A549 (cell line): ENCODE results near the gene SMARCAL1. TPM values are rescaled to one million over a fixed set of nuclear protein-coding genes. Genes with fewer than 3 reads are reported as not detected.

Source experiments
- ATAC-seq, 2 experiments: fragments of 200-7000 bp in 1 of 2; fragments of >200 bp in 1 of 2; cut with Nextera tagmentation in 1 of 2; cut with Tn5 transposase in 1 of 2; 3 replicates each; pipeline versions ENCODE4 v1.8.0 to v1.9.1; 2018 to 2020; ENCODE audit warnings: mild to moderate bottlenecking in 1 of 2, moderate library complexity in 1 of 2
- CTCF ChIA-PET: fragments of 300-600 bp; sonication (Branson Sonifier 250); formaldehyde crosslinking; extraction: SDS; loops from one replicate; lab custom pipeline; 2021; ENCODE audit warnings: antibody characterized with exemption, inconsistent platforms; lab: Yijun Ruan, JAX
- POLR2A ChIA-PET: fragments of 350-600 bp; formaldehyde crosslinking; extraction: SDS; loops from one replicate; lab custom pipeline; 2021; ENCODE audit warnings: antibody characterized with exemption, inconsistent platforms; lab: Yijun Ruan, JAX
- DNase-seq, 2 experiments: peaks; one replicate each; pipeline versions ENCODE4 v3.0.0 to v3.0.0-alpha.2; 2011 to 2016; ENCODE audit warnings: low read depth in 1 of 2, low spot score in 1 of 2
- FAIRE-seq: peaks from 2 replicates; lab custom pipeline; 2011; peaks lifted over from hg19 to GRCh38; lab: Jason Lieb, UNC
- H3K27ac ChIP-seq, 2 experiments: fragments of >200 bp; sonication (Bioruptor Twin); formaldehyde crosslinking; 3 replicates each; pipeline ENCODE4 v1.5.1; 2016 to 2017
- H3K4me1 ChIP-seq: fragments of >200 bp; sonication (Bioruptor Twin); formaldehyde crosslinking; 3 replicates; pipeline ENCODE4 v1.6.1; 2016
- H3K4me2 ChIP-seq: fragments of >200 bp; sonication (Bioruptor Twin); formaldehyde crosslinking; 3 replicates; pipeline ENCODE4 v1.6.1; 2016
- H3K4me3 ChIP-seq: fragments of >200 bp; sonication (Bioruptor Twin); formaldehyde crosslinking; 3 replicates; pipeline ENCODE4 v1.5.1; 2016
- H3K9me3 ChIP-seq: fragments of >200 bp; sonication (Bioruptor Twin); formaldehyde crosslinking; 3 replicates; pipeline ENCODE4 v1.6.1; 2016
- EHF ChIP-seq: fragments of 250-450 bp; sonication (Bioruptor Pico); IDR thresholded peaks from 2 replicates; pipeline ENCODE4 v1.5.0; 2020; ENCODE audit warnings: mild to moderate bottlenecking
- EHMT2 ChIP-seq: fragments of 200-600 bp; sonication (generic); IDR thresholded peaks from 2 replicates; pipeline ENCODE4 v1.6.1; 2016; ENCODE audit warnings: antibody characterized with exemption, low read depth, mild to moderate bottlenecking, moderate library complexity
- FOSB ChIP-seq: fragments of 250-450 bp; sonication (Bioruptor Pico); IDR thresholded peaks from 2 replicates; pipeline ENCODE4 v1.5.0; 2020; ENCODE audit warnings: mild to moderate bottlenecking, moderate library complexity
- FOSL2 ChIP-seq, 2 experiments: fragments of 450-650 bp in 1 of 2; fragments of >200 bp in 1 of 2; sonication (Bioruptor Twin) in 1 of 2; formaldehyde crosslinking; IDR thresholded peaks; 2 replicates each; pipeline versions ENCODE4 v1.5.0 to v1.6.1; 2016 to 2020; ENCODE audit warnings: mild to moderate bottlenecking in 1 of 2, moderate library complexity in 1 of 2
- GATA3 ChIP-seq: IDR thresholded peaks from 2 replicates; pipeline ENCODE4 v1.6.1; 2012; ENCODE audit warnings: borderline replicate concordance
- HEYL ChIP-seq: fragments of 250-450 bp; sonication (Bioruptor Pico); IDR thresholded peaks from 2 replicates; pipeline ENCODE4 v1.8.0; 2021; ENCODE audit warnings: mild to moderate bottlenecking, moderate library complexity
- HOXB5 ChIP-seq: fragments of 250-450 bp; sonication (Bioruptor Pico); IDR thresholded peaks from 2 replicates; pipeline ENCODE4 v1.5.0; 2020; ENCODE audit warnings: mild to moderate bottlenecking, moderate library complexity
- JUN ChIP-seq, 2 experiments: fragments of >200 bp; sonication (Bioruptor Twin); formaldehyde crosslinking; IDR thresholded peaks; 2 replicates in 1 of 2; 3 replicates in 1 of 2; pipeline ENCODE4 v1.6.1; 2016 to 2017
- JUNB ChIP-seq: fragments of >200 bp; sonication (Bioruptor Twin); formaldehyde crosslinking; IDR thresholded peaks from 2 replicates; pipeline ENCODE4 v1.6.1; 2016
- KDM5A ChIP-seq: fragments of 200-600 bp; sonication (generic); IDR thresholded peaks from 2 replicates; pipeline ENCODE4 v1.6.1; 2016; ENCODE audit warnings: antibody characterized with exemption, mild to moderate bottlenecking
- NR3C1 ChIP-seq: fragments of >200 bp; sonication (Bioruptor Twin); formaldehyde crosslinking; IDR thresholded peaks from 3 replicates; pipeline ENCODE4 v1.6.1; 2017
- POLR2A ChIP-seq: IDR thresholded peaks from 2 replicates; pipeline ENCODE4 v1.6.1; 2012; ENCODE audit warnings: mild to moderate bottlenecking, low read length
- POLR2AphosphoS2 ChIP-seq: conservative IDR thresholded peaks from 2 replicates; pipeline ENCODE4 v1.6.1; 2012; ENCODE audit warnings: low read length, improper control_type of control experiment, inconsistent platforms
- RARB ChIP-seq: fragments of 250-450 bp; sonication (Bioruptor Pico); IDR thresholded peaks from 2 replicates; pipeline ENCODE4 v1.8.0; 2021; ENCODE audit warnings: mild to moderate bottlenecking, moderate library complexity
- RCOR1 ChIP-seq: fragments of 150-350 bp; IDR thresholded peaks from 2 replicates; pipeline ENCODE4 v1.6.1; 2014; ENCODE audit warnings: antibody characterized with exemption, low read length, low read depth
- RFX5 ChIP-seq: fragments of 450-650 bp; IDR thresholded peaks from 2 replicates; pipeline ENCODE4 v1.7.1; 2014; ENCODE audit warnings: antibody characterized with exemption, mild to moderate bottlenecking, moderate library complexity
- TFCP2L1 ChIP-seq: fragments of 250-450 bp; sonication (Bioruptor Pico); IDR thresholded peaks from 2 replicates; pipeline ENCODE4 v1.5.0; 2021; ENCODE audit warnings: mild to moderate bottlenecking
- TP53 ChIP-seq: fragments of 250-450 bp; sonication (Bioruptor Pico); IDR thresholded peaks from 2 replicates; pipeline ENCODE4 v1.5.0; 2021; ENCODE audit warnings: mild to moderate bottlenecking, moderate library complexity
- ZC3H11A ChIP-seq: fragments of 450-650 bp; IDR thresholded peaks from 2 replicates; pipeline ENCODE4 v1.6.1; 2014; ENCODE audit warnings: antibody characterized with exemption, mild to moderate bottlenecking
- WGBS: methylation state at CpG from one replicate; pipeline ENCODE4 v1.1.6; 2017; ENCODE audit errors: missing lambda C conversion rate; 5-methylcytosine and 5-hydroxymethylcytosine counted together
- polyA plus RNA-seq, 4 experiments: library from polyadenylated mRNA; depleted of rRNA in 3 of 4; stranded (reverse); fragments of >200 nt; fragmentation: RNase III in 1 of 4; extraction: RNeasy Plus Mini Kit Qiagen cat#74134 plus additional on column Dnase treatment in 1 of 4; gene quantifications; 2 replicates in 3 of 4; 3 replicates in 1 of 4; pipeline ENCODE4 v1.2.3, GENCODE V29; 2011 to 2017
- TF ChIP-seq, protein P1 (sequence below): fragments of 200-600 bp; sonication (generic); IDR thresholded peaks from 2 replicates; pipeline ENCODE4 v1.6.1; 2016; ENCODE audit warnings: antibody characterized with exemption, mild to moderate bottlenecking, moderate library complexity
- TF ChIP-seq, protein P2 (sequence below): IDR thresholded peaks from 2 replicates; pipeline ENCODE4 v1.6.1; 2012
- TF ChIP-seq, protein P3 (sequence below): fragments of 150-350 bp; IDR thresholded peaks from 2 replicates; pipeline ENCODE4 v1.6.1; 2014; ENCODE audit warnings: low read depth, mild to moderate bottlenecking, low read length
- TF ChIP-seq, protein P4 (sequence below): fragments of >200 bp; sonication (Bioruptor Twin); formaldehyde crosslinking; IDR thresholded peaks from 2 replicates; pipeline ENCODE4 v1.6.1; 2016
- TF ChIP-seq, protein P5 (sequence below): fragments of >200 bp; sonication (Bioruptor Twin); formaldehyde crosslinking; IDR thresholded peaks from 3 replicates; pipeline ENCODE4 v1.5.1; 2016
- TF ChIP-seq, protein P6 (sequence below): fragments of >200 bp; sonication (Bioruptor Twin); formaldehyde crosslinking; IDR thresholded peaks from 3 replicates; pipeline ENCODE4 v1.6.1; 2016
- TF ChIP-seq, protein P7 (sequence below): IDR thresholded peaks from 2 replicates; pipeline ENCODE4 v1.6.1; 2012; ENCODE audit warnings: low read depth, borderline replicate concordance

Gene SMARCAL1
- polyA plus RNA-seq, 2 of the 4 experiments (the other 2 are of a cell fraction) = 18.4 to 28.7 TPM

DNA sequence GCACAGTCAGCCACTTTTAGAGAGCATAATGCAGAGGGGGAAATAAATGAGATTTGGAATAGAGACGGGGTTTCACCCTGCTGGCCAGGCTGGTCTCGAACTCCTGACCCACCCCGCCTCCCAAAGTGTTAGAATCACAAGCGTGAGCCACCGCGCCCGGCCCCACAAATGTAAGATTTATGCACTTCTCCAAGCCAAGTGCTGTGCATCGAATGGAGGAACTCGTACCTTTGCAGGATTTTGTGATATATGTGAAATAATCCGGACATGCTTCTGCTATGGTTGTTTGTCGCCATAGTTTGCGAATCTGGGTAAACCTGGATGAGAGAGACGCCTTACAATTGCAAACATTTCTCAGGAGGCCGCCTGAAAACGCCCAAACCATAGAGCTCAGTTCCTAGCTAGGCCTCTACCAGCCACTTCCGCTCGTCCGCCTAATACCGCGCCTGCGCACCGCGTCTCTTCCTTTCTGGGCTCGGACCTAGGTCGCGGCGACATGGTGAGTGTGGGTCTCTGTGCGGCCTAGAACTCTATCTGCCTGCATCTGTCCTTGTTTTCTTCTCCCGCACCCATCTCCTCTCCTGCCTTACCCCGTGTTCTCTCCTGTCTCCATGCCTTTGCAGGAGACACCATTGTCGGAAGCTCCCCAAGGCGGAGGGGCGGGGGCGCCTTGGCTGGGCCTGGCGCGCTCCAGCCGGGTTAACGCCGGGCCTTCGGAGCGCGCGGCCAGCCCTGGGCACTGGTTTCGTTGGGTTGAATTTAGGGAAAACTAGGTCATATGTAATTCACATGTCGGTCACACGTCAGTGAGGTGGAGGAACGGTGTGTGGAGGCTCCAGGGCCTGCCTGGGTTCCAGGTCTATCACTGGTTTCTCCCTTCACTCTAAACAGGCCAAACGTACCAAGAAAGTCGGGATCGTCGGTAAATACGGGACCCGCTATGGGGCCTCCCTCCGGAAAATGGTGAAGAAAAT, 86.4 kb downstream of the SMARCAL1 start, which contains the start of gene RPL37A (continued):
- TF ChIP-seq, protein P1, sequence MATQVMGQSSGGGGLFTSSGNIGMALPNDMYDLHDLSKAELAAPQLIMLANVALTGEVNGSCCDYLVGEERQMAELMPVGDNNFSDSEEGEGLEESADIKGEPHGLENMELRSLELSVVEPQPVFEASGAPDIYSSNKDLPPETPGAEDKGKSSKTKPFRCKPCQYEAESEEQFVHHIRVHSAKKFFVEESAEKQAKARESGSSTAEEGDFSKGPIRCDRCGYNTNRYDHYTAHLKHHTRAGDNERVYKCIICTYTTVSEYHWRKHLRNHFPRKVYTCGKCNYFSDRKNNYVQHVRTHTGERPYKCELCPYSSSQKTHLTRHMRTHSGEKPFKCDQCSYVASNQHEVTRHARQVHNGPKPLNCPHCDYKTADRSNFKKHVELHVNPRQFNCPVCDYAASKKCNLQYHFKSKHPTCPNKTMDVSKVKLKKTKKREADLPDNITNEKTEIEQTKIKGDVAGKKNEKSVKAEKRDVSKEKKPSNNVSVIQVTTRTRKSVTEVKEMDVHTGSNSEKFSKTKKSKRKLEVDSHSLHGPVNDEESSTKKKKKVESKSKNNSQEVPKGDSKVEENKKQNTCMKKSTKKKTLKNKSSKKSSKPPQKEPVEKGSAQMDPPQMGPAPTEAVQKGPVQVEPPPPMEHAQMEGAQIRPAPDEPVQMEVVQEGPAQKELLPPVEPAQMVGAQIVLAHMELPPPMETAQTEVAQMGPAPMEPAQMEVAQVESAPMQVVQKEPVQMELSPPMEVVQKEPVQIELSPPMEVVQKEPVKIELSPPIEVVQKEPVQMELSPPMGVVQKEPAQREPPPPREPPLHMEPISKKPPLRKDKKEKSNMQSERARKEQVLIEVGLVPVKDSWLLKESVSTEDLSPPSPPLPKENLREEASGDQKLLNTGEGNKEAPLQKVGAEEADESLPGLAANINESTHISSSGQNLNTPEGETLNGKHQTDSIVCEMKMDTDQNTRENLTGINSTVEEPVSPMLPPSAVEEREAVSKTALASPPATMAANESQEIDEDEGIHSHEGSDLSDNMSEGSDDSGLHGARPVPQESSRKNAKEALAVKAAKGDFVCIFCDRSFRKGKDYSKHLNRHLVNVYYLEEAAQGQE = no peak; the same call in 1 of the 2 replicates
- TF ChIP-seq FOSB (no peak), JUN (IDR thresholded peaks at IDR 0.05) (peak; percentile 97 to 99), HEYL (CRISPR knock-in tag) (no peak), JUNB (no peak), TFCP2L1 (no peak), ZC3H11A (no peak)
- TF ChIP-seq, protein P2, sequence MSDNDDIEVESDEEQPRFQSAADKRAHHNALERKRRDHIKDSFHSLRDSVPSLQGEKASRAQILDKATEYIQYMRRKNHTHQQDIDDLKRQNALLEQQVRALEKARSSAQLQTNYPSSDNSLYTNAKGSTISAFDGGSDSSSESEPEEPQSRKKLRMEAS = peak; percentile 98
- TF ChIP-seq, protein P3, sequence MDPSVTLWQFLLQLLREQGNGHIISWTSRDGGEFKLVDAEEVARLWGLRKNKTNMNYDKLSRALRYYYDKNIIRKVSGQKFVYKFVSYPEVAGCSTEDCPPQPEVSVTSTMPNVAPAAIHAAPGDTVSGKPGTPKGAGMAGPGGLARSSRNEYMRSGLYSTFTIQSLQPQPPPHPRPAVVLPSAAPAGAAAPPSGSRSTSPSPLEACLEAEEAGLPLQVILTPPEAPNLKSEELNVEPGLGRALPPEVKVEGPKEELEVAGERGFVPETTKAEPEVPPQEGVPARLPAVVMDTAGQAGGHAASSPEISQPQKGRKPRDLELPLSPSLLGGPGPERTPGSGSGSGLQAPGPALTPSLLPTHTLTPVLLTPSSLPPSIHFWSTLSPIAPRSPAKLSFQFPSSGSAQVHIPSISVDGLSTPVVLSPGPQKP = no peak

DNA sequence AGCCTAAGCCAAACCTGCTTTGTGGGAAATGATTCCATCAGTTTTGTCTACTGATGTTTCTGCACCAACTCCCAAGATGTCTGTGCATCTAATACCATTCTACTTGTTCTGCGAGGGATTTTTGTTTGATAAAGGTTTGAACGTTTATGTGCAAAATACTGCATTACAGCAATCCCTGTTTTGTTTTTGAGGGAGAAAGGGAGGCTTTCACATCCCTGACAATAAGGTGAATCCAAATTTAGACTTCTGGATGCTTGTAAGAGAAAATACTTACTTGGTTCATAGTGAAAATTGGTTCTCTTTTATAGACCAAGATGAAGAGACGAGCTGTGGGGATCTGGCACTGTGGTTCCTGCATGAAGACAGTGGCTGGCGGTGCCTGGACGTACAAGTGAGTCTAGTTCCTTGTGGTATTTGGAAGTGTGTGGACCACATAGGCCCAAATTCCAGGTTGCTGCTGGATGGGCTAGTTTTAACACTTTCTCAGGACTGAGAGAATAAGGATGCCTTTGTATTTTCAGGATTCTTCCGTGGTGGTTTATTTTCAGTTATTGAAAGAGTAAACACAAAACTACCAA, 87.4 kb downstream of the SMARCAL1 start:
- ChIA-PET POLR2A (interaction anchor here (0.6 kb wide), 1 partner anchor 381 kb away, joined by 3 read pairs; no protein-coding TSS in a partner anchor), CTCF (no interaction called here)
- WGBS = 3% methylated on average over 6 of the region's 6 CpGs
- peak overlapping the region; percentile 86 for H3K4me3 ChIP-seq
- DNase-seq (no peak), ATAC-seq (no peak), FAIRE-seq (no peak)
- no peaks in the 10 kb centered on the region for H3K9me3 ChIP-seq
- peaks cover 41% of the 10 kb centered on the region for H3K4me1 ChIP-seq
- TF ChIP-seq RFX5 (no peak), RARB (CRISPR knock-in tag) (no peak), HOXB5 (CRISPR knock-in tag) (no peak), JUN (IDR thresholded peaks at IDR 0.05) (no peak), POLR2AphosphoS2 (no peak), RCOR1 (no peak), EHF (CRISPR knock-in tag) (no peak), NR3C1 (no peak), TP53 (CRISPR knock-in tag) (no peak), KDM5A (no peak), GATA3 (no peak), POLR2A (no peak), EHMT2 (no peak), FOSL2 (IDR thresholded peaks at IDR 0.05) (no peak), FOSL2 (CRISPR knock-in tag; IDR thresholded peaks at IDR 0.05) (no peak)
- TF ChIP-seq, protein P4, sequence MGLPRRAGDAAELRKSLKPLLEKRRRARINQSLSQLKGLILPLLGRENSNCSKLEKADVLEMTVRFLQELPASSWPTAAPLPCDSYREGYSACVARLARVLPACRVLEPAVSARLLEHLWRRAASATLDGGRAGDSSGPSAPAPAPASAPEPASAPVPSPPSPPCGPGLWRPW = no peak
- TF ChIP-seq, protein P5, sequence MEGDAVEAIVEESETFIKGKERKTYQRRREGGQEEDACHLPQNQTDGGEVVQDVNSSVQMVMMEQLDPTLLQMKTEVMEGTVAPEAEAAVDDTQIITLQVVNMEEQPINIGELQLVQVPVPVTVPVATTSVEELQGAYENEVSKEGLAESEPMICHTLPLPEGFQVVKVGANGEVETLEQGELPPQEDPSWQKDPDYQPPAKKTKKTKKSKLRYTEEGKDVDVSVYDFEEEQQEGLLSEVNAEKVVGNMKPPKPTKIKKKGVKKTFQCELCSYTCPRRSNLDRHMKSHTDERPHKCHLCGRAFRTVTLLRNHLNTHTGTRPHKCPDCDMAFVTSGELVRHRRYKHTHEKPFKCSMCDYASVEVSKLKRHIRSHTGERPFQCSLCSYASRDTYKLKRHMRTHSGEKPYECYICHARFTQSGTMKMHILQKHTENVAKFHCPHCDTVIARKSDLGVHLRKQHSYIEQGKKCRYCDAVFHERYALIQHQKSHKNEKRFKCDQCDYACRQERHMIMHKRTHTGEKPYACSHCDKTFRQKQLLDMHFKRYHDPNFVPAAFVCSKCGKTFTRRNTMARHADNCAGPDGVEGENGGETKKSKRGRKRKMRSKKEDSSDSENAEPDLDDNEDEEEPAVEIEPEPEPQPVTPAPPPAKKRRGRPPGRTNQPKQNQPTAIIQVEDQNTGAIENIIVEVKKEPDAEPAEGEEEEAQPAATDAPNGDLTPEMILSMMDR = no peak
- TF ChIP-seq, protein P6, sequence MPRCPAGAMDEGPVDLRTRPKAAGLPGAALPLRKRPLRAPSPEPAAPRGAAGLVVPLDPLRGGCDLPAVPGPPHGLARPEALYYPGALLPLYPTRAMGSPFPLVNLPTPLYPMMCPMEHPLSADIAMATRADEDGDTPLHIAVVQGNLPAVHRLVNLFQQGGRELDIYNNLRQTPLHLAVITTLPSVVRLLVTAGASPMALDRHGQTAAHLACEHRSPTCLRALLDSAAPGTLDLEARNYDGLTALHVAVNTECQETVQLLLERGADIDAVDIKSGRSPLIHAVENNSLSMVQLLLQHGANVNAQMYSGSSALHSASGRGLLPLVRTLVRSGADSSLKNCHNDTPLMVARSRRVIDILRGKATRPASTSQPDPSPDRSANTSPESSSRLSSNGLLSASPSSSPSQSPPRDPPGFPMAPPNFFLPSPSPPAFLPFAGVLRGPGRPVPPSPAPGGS = no peak
- TF ChIP-seq, protein P3 = no peak
- TF ChIP-seq, protein P7, sequence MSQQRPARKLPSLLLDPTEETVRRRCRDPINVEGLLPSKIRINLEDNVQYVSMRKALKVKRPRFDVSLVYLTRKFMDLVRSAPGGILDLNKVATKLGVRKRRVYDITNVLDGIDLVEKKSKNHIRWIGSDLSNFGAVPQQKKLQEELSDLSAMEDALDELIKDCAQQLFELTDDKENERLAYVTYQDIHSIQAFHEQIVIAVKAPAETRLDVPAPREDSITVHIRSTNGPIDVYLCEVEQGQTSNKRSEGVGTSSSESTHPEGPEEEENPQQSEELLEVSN = no peak
- peak overlapping the region; percentile 91 for H3K4me2 ChIP-seq
- H3K27ac ChIP-seq = peak overlapping the region; percentile 86 to 91
